Activated CD4-positive, CD25-positive, alpha-beta regulatory T cell (primary cell): ENCODE data around the gene ASCL5.
"Not testable (repeated sequence)": the region's sequence is repeated elsewhere in the genome, so short reads cannot be mapped to it uniquely, and the experiment has no call there.

Experiments
- DNase-seq, 4 experiments: peaks; one replicate each; lab custom pipeline; 2025; lab: John Stamatoyannopoulos, UW

Gene ASCL5

GRCh38 chr1:201126832-201127754, at the start of gene ASCL5:
TSS of gene ASCL5 (minus strand) at chr1:201127184. CDS start at chr1:201115372, 11,812 bp downstream.
- no peak for DNase-seq

DNA sequence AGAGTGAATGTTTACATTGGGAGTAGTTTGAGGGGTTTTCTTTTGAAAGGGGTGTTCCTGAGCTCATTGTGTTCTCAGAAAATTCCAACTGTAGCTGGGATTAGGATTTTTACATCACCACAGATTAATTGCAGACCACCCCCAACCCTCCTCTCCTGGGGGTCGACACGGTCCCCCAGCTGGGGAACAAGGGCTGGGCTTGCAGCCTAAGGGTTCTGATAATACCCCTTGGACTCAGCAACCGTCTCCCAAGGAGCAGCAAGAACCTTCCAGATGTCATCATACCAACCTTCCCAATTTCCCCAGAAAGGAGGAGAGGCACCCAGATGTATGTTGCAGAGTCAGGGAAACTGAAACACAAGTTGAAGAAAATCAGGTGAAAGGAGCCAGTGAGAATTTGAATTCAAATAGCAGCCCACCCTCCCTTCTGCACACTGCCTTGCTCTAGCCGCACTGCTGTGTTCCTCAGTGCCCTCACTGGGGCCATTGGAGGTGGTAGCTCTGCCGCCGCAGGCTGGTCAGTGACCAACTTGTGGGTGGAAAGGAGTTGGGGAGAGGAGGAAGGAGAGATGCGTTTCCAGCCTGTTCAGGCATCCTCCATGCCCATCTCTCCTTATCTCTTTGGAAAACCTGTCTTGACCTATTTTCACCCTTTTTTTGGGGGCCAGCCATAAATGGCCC, 49.0 kb upstream of the ASCL5 start:
- DNase-seq: no peak

DNA sequence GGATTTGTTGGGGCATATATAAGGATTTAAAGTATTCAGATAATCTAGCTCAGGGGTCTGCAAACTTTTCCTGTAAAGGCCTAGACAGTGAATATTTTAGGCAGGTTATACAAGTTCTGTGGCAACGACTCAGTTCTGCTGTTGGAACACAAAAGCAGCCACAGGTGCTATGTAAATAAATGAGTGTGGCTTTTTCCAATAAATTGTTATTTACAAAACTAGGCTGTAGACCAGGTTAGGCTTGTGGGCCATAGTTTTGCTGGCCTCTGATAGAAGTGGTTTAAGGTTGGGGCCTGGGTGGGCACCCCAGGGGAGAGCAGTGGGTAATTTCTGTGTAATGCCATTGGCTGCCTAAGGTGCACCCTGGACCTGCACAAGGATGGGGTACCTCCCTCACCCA, 46.8 kb upstream of the ASCL5 start:
- DNase-seq: no peak

DNA sequence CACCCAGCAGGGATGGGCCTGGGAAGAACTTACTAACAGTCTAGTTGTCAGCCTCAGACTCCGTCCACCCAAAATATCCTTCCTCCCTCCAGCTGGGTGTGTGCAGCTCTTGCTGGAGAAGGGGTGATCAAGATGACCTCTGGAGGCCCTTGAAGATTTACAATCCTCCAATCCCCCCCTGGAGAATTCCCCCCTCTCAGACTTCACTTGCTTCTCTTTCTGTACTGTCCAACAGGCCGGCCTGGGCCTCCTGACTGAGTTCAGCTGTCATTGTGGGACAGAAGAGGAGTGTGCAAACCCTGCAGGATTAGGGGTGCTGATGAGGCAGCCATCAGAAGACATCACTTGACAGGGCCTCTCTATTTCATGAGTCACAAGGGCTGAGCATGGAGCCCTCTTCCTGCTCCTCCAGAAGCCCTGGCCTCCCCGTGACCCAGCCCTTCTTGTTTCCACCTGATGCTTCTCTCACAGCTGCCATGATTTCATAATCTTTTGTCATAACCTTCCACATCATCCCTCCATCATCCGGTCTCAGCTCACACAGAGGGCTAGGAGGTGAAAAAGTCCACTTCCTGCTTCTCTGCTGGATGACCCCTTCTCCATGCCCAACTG, 46.1 kb upstream of the ASCL5 start:
- DNase-seq: no peak

DNA sequence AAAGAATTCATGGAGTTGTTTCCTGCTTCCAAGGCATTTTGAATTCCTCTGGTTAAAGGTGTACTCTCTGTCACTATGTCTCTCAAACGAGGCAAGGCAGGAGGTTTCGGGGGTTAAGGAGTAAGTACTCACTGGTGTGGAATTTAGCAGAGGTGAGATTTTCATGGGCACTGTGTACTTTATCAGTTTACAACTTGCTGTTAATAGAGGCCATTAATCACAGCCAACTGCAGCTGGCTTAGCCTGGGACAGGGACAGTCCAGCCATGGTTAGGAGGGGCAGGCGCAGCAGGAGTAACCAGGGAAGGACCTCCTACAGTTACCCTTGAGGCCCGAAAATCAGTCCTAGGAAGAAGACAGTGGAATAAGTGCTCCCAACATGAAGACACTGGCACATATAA, 45.3 kb upstream of the ASCL5 start:
- no peak for DNase-seq

GRCh38 chr1:201171063-201172036, 44.4 kb upstream of the ASCL5 start:
- DNase-seq: peak in 1 of 4 experiments; percentile 5

- peak; percentile 31 to 58 (median 34) for DNase-seq
Observed at GRCh38 chr1:201170533-201171062, 43.6 kb upstream of the ASCL5 start.

GRCh38 chr1:201169971-201170532, 43.1 kb upstream of the ASCL5 start:
- DNase-seq: no peak

GRCh38 chr1:201169203-201169602, 42.2 kb upstream of the ASCL5 start:
- DNase-seq: no peak

GRCh38 chr1:201167041-201167991, 40.3 kb upstream of the ASCL5 start:
- DNase-seq: no peak

GRCh38 chr1:201164645-201165044, 37.7 kb upstream of the ASCL5 start:
- no peak for DNase-seq

DNA sequence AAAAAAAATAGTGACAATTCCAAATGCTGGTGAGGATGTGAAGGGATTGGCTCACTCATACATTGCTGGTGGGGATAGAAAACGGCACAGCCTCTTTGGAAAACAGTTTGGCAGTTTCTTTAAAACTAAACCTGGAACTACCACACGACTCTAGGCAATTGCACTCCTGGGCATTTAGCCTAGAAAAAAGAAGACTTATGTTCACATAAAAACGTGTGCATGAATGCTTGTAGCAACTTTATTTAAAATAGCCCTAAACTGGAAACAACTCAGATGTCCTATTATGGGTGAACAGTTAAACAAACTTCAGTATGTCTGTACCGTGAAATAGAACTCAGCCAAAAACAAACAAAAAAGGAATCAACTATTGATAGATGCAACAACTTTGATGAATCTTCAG, 36.7 kb upstream of the ASCL5 start:
- DNase-seq: no peak

GRCh38 chr1:201163036-201163435, 36.1 kb upstream of the ASCL5 start:
- not testable (repeated sequence) for DNase-seq

GRCh38 chr1:201157949-201158348, 31.0 kb upstream of the ASCL5 start:
- DNase-seq: no peak

GRCh38 chr1:201156819-201157218, 29.8 kb upstream of the ASCL5 start:
- no peak for DNase-seq

DNA sequence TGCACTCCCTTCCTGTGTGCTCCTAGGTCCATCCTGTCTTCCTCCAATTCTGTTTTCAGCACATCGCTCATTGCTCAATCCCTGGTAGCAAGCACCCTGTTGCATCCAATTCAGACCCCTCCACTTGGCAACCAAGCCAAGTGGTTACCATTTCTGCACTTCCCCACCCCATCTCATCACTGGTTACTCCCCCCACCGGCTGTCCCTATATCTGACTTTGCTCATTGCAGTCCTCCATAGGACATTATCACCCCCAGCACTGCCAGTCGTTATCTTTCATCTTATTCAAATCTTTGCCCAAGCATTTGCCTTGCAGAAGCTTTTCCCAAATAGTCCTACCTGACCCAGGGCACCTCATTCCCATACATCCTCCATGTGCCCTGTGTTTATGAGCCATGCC, 29.4 kb upstream of the ASCL5 start:
- DNase-seq: no peak

- DNase-seq: no peak
Observed at GRCh38 chr1:201155354-201155753, 28.4 kb upstream of the ASCL5 start.

- DNase-seq: peak; percentile 95 to 98 (median 97)
Observed at GRCh38 chr1:201154389-201155165, 27.6 kb upstream of the ASCL5 start, which contains the start of gene TMEM9. TSS of gene TMEM9 (minus strand) at chr1:201154474. CDS start at chr1:201153923, 551 bp downstream.
